GM19455 (cell line): ENCODE data around the gene LUC7L.
"Not testable (repeated sequence)": the region's sequence is repeated elsewhere in the genome, so short reads cannot be mapped to it uniquely, and the experiment has no call there.

ENCODE experiments used
- ATAC-seq: cut with Tn5 transposase; IDR thresholded peaks from one replicate; pipeline ENCODE4 v1.9.1; 2021; ENCODE audit not compliant: unreplicated experiment

The LUC7L gene, protein sequence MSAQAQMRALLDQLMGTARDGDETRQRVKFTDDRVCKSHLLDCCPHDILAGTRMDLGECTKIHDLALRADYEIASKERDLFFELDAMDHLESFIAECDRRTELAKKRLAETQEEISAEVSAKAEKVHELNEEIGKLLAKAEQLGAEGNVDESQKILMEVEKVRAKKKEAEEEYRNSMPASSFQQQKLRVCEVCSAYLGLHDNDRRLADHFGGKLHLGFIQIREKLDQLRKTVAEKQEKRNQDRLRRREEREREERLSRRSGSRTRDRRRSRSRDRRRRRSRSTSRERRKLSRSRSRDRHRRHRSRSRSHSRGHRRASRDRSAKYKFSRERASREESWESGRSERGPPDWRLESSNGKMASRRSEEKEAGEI

DNA sequence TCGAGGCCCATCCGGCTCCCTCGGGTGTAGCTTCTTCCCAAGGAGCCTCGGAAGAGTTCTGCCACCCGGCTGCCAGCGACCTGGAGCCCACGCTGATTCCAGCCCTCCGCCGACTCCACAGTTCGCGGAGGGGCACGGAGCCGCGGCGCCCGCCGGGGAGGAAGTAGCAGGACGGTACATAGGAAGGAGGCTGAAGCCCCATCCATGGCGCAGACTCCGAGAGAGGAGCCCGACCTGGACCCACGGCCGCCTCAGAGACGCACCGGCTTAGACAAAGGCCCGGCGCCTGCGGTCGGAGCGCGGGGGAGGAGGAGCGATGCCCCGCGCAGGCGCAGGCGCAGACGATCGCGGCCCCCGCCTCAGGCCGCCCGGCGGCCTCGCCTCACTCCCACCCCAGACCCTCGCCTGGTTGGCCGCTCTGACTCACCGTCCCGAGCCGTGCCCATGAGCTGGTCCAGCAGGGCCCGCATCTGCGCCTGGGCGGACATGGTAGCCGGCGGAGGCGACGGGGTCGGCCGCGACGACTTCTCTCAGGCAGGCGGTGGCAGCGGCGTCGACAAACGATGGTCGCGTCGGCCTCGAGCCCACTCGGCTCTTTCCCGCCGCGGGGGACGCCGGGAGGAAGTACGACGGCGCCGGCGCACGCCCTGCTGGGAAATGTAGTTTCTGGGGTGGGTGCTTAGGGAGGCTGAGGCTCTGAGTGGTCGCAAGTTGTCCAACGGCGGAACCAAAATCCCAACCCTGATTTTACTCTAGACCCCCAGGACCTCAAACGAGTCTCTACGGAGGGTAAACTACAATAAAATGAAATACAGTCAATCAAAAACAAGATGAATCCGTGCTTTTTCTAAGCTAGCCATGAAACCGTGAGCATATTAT lies at the start of gene LUC7L:
Gene LUC7L, minus strand, starts transcription at position 598 of the 879 bp plus-strand sequence. Its CDS starts 110 bp downstream, at position 488.
- ATAC-seq, result peak; percentile 79

DNA sequence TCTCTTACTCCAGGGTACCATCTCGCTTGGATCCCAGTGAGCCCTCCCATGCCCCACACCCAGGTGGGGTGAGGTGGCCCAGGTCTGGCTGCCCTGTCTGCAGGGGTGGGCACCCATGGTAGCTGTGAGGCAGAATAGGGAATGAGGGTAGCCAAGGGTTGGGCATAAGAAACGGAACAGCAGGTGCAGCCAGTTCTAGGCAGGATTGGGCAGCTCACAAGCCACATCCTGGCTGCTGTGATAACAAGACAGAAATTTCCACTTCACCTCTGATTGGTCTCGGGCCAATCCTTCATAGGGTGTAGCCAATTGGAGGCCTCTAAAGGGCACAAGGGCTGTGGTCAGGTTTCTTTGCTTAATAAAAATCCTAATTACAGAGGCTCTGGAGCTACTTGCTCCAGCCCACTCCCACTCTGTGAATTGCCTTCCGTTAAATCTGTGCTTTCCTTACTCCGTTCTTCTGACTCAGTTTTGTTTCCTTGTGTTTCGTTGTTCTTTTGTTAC lies 49.7 kb upstream of the LUC7L start:
- ATAC-seq, result no peak

DNA sequence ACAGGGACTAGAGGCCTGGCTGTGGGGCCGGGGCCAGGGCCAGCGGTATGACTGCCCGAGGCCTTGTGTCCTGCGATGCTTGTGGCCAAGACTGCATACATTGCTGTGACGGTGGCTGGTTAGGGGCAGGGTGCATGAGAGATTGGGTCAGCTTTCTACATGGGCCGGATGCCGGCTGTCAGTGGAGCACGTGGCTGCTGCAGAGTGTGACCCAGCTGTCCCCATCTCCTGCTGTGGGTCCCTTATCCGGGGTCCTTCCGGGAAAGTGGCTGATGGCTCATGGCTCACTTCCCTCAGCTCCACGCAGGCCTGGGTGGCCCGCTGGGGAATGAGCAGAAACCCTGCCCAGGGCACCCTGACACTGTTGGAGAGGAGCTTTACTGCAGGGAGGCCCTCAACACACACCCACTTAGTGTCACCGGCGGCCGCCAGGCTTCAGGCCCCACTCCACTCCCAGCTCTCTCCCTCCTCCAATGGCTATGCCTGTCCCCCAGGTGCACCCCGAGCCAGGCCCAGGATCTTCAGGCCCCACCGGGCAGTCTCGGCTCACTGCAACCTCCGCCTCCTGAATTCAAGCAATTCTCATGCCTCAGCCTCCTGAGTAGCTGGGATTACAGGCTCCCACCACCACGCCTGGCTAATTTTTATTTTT lies 47.3 kb upstream of the LUC7L start:
- ATAC-seq, result no peak

DNA sequence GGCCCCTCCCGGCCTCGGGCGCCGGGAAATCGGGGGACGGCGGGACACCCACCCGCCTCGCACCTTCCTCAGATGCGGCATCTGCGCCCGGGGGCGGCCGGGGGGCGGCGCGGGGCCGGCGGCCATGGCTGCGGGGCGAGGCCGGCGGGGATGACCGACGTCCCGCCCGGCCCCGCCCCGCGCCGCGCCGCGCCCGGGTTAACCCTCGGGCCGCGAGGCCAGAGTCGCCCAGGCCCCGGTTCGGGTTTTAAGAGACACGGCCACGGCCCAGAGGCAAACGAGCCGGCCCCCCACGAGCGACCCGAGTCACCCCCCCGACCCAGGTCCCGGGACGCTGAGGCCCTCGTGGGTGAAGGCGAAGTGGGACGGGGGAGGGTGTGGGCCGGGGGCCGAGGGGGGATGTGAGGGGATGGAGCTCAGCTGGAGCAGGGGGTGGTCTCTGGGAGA lies 46.6 kb upstream of the LUC7L start, which contains the start of gene RGS11:
Gene RGS11, minus strand, starts transcription at position 159 of the 447 bp plus-strand sequence. Its CDS starts 33 bp downstream, at position 126.
- ATAC-seq, result no peak

DNA sequence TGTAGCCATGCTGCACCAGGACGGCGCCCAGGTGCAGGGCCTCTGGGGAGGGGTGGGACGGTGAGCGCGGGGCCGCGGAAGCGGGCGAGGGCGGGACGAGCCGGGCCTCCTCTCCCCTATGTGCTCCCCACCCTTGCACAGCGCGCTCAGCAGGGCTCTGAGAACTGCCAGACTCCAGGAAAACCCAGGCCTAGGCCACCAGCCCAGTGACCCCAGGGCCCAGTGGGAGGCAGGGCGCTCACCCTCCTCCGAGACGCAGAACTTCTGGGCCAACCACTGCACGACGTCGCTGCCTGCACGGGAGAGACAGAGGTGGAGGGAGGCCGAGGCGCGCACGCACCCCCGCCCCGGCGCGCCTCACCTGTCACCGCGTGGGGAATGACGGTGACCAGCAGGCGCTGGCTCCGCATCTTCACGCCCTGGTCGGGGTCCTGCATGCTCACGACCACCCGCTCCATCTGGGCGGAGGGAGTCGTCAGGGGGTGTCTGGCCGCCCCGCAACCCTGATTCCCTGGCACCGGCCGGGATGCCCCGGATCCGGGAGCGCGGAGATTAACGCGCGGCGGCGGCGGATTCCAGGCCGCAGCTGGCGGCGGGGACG lies 45.9 kb upstream of the LUC7L start:
- no peak for ATAC-seq

DNA sequence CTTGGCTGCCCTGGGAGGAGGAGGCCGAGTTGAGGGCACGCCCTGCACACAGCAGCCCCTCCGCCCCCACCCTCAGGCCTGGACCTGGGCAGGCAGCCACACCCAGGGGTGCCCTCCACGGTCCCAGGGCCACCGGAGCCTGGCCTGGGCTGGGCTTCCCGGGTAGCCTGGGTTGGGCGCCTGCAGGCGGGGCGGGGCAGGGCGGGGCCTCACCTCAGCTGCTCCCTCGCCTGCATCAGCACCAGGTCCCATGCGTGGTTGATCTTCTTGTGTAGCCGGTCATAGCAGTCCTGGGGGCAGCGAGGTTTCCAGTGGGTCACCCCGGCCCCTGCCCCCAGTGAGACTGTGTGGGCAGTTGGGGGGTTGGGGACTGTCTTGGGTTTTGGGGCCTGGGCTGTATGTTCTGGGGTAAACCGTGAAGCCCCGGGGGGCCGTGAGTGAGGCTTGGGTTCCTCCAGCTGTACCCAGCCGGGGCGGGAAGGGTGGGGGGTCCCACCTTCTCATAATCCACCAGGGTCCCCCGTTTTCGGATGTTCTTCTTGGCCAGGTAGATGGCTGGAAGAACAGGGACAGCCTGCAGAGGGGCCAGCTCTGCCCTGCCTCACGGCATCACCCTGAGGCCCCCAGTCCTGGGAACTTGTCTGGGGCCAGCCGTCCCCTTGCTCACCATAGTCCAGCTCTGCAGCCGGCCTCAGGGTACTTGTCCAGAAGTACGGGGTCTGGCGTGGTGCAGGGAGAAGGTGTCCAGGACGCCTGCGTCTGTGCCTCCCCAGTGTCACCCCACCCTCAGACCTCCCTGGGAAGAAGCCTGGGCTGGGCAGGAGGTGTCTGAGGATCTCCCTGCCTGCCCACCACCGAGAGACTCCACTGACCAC lies 44.5 kb upstream of the LUC7L start:
- ATAC-seq, result no peak

DNA sequence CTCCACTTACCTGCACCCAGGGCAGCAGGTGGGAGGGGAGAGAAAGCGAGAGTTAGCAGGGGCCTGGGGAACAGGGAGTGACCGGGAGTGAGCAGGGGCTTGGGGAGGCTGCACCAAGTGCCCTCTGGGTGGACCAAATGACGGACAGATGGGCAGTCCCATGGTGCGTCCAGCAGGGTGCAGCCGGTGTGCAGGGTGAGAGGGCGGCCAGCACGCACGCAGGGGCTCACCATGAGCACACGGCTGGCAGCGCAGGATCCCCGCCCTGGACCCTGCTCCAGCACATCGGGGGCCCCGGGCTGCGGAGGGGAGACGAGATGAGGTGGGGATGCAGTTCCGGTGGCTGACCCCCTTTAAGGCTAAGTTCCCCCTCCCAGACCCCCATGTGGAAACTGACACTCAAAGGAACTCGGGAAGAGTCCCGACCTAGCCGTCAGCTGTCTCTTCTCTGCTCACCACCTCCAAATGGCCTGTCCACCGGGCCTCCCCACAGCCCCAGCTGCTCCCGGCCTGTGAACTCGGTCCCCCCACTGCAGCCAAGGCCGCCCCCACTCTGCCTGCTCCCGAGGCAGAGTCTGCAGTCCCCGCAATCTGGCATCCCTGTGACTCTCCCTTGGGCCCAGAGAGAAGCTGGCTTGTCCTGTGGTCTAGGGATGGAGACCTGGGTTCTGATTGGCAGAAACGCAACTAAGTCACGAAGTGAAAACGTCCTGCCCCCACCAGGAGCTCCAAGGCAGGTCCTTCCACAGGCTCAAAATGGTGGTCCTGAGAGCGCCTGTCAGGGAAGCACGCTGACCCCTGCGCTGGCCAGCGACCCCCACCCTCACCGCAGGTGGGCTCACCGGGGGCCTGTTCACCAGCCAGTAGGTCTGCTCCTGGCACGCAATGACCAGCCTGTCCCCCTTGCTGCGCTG lies 43.6 kb upstream of the LUC7L start:
- ATAC-seq, result no peak

DNA sequence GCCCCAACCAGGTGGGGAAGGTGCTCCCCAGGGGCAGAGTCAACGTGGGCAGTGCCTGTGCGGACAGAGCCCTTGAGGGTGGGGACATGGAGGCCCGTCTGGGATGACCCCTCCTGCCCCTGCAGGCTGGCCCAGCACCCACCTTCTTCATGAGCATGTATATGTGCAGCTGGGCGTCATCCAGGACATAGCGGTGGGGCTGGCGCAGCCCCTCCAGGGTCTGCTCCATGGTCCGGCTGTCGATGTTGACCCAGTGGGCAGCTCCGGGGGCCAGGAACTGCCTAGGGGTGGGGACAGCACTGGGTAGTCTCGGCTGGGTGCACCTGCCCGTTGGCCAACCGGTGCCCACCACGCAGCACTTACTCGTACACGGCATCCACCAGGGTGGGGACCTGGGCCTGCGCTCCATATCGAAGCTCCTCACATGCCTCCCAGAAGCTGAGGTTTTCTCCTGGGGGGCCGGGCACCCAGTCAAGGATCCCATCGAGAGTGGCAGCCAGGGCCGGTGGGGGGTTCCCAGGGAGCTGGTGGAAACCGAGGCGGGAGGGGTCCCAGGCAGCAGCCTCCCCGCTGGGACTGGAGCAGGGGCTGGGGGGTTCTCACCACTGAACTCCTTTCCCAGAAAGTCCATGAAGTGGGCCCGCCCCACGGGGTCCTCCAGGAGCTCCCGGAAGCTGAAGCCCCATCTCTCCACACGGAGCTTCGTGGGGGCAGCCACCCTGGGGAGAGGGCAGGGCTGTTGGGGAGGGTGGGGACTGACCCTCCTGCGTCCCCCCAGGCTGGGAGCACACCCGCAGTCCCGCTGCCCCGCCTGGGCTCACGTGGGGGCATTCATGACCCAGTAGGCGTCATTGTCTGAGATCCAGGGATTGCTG lies 41.4 kb upstream of the LUC7L start:
- no peak for ATAC-seq

DNA sequence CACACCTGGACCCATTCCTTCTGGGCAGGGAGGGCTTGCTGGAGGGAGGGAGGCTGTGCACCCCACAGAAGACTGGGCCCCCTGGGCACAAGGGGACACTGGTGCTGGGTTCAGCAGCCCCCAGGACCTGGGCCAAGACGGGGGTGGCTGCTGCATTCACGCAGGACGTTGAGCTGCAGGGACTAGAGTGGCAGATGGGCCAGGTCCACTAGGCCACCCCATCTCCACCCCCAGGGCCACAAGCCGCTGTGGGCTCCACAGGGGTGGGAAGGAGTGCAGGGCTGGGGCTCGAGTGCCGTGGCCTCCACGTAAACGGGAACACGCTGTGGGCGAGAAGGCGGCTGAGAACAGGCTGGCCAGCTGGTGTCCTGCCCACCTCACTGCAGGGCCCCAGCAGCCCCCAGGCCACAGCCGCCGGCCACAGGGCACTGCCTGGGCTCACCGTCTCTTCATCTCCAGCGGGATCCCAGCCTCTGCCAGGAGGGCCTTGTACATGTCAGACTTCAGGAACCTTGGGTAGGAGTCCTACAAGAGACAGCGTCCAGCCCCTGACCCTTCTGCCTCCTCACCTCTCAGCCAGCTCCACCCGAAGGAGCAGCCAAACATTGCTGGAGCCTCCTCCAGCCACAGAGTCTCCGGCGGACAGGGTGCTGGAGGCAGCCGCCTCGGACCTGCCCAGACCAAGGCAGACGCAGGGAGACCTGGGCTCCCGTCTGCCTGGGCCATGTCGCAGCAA lies 40.0 kb upstream of the LUC7L start:
- ATAC-seq, result no peak

DNA sequence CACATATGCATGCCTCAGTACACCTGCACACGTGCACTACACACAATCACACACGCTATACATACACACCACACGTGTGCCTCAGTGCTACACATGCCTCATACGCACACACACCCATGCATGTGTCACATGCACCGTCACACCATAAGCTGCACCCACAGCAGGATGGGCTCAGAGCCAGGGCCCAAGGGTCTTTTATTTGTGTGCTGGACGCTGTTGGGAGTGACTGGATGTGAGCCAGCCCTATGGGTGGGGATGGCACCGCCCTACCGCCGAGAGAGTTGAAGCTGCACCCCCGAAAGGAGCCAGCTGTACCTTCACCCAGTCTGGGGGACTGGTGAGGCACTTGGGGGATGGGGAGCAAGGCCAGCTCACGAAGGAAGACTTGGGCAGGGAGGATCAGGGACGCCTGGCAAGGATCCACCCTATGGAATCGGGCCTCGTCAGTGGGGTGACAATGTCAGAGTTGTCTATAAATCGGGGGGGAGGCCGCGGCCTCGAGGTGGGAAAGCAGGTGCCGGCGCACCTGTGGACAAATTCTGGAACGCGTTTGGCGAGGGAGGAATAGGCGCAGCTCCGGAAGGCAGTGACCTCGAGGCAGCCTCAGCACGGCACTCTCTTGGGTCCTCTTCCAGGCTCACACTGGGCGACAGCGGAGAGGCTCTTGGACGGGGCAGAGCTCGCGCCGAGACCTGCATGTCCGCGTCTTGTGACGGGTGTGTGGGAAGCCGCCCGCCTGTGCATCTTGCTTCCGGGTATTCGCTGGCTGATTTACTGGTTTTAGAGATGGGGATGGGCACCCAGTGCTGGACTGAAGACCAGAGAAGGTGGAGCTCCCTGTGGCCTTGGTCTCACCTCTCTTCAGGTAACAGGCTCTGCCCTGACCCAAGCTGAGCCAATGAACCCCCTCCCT lies 39.1 kb upstream of the LUC7L start:
- no peak for ATAC-seq

DNA sequence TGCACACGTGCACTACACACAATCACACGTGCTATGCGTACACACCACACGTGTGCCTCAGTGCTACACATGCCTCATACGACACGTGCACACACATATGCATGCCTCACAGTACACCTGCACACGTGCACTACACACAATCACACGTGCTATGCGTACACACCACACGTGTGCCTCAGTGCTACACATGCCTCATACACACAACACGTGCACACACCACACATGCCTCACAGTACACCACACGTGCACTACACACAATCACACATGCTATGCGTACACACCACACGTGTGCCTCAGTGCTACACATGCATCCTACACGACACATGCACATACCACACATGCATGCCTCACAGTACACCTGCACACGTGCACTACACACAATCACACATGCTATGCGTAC lies 38.3 kb upstream of the LUC7L start:
- not testable (repeated sequence) for ATAC-seq

DNA sequence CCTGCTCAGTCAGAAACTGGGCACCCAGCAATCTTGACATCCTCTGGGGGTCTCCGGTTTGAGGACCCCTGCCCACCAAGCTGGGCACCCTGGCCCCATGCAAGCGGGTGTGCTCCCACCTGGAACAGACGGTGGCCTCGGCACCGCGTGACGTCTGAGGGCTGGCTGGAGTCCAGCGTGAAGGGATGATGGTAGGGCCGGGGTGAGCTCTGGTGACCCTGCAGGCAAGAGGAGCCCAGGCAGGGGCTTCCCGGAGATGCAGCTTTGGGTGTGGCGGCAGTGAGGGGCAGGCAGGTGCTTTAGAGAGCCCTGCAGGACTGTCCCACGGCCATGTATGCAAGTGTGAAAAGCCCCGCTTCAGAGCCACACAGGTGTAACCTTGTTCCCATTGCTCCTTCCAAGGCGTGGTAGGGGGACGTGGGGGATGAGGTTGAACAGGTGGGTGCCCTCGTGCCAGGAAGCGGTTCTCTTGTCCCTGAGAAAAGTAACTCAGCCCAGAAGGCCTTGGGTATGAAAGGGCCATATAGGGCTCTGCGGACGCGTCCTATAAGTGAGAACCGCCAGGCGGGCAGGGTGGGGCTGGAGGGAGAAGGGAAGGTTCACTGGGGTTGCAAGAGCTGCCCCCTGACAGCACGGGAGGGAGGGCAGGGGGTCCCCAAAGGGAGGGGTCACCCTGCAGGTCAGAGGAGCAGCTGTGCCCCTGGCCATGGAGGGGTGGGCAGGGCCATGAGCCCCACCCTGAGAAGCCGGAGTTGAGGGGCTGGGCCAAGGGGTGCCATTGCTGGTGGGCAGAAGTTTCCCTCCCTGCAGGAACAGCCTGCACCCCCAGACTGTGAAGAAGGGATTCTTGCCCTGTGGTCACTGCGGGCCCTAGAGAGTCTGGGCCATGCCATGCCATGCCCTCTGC lies 37.3 kb upstream of the LUC7L start:
- ATAC-seq, result no peak

DNA sequence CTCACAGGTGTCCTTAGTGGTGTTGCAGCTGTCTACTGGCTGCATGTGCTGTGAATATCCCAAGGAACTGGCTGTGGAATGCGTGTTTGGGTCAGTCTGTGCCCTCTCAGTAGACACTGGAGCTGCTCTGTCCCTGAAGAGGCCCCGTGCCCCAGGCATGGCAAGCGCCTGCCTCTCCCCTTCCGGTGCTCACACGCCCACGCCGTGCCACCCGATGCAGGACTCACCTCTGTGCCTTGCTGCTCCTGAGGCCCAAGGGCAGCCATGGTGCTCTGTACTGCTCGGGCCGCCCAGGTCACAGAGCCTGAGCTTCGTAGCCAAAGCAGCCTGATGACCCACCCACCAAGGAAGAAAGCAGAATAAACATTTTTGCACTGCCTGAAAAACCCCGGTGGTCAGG lies 36.5 kb upstream of the LUC7L start:
- ATAC-seq, result no peak

DNA sequence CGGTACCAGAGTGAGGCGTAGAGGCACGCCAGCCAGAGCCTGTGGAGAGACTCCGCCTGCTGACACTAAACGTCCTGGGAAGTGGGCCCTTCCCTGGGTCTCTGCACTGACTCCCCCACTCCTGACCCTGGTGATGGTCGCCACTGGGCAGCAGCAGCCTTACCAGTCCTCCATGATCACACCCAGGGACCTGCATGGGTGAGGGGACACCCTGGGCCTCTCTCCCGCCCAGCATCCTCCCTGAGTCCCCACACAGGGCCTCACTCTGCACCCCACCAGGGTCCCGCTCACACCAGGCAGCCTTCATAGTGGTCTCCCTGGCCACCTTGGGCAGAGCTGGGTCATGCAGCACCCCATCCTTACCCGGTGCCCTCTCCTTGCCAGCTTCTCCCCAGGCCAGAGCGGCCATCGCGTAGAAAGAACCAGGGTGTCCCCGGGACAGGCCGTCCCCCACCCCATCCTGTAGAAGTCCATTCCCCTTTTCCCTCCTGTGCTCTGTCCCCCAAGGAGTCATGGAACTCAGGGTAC lies 35.8 kb upstream of the LUC7L start:
- ATAC-seq, result no peak

DNA sequence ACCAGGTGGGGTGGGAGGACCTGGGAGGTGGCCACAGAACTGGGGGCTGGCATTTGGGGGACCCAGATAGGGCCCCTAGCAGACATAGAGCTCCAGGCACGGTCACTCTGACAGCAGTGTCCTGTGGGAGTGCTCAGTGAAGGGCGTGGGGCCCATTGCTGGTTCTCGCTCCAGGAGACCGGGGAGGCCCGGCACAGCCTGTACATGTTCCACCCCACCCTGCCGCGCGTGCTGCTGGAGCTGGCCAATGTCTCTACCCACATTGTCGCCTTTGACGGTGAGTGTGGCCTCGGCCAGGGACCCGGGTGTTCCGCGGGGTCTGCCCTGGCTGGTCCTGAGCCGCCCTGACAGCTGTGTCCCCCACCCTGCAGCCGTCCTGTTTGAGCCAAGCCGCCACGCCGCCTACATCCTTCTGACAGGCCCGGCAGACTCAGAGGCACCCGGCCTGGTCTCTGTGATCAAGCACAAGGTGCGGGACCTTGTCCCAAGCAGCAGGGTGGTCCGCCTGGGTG lies 35.2 kb upstream of the LUC7L start:
- no peak for ATAC-seq
